Activated CD8-positive, alpha-beta memory T cell treated with anti-CD3 and anti-CD28 coated beads, Interleukin-2, amount 50 U/mL, for 1 hour (primary cell): ENCODE results near the gene ERGIC2.
A peak's percentile ranks its signal among the peaks of the same experiment; 100 is the strongest.
"Not testable (repeated sequence)": the region's sequence is repeated elsewhere in the genome, so short reads cannot be mapped to it uniquely, and the experiment has no call there.

ENCODE experiments used
- DNase-seq: peaks from one replicate; pipeline ENCODE4 v3.0.0-alpha.2; 2020; ENCODE audit errors: extremely low read depth

ERGIC2 gene

GRCh38 chr12:29380536-29381523, at the start of gene ERGIC2:
ERGIC2 (minus strand) TSS chr12:29381172; CDS start chr12:29371633, 9,539 bp downstream.
- DNase-seq, result peak; percentile 94

GRCh38 chr12:29430716-29431044, 49.7 kb upstream of the ERGIC2 start:
- no peak for DNase-seq

- DNase-seq, result no peak
Observed at GRCh38 chr12:29429999-29430715, 49.2 kb upstream of the ERGIC2 start.

- no peak for DNase-seq
Observed at GRCh38 chr12:29428633-29429032, 47.7 kb upstream of the ERGIC2 start.

GRCh38 chr12:29427964-29428363, 47.0 kb upstream of the ERGIC2 start:
- DNase-seq, result no peak

- DNase-seq, result no peak
Observed at GRCh38 chr12:29426498-29426897, 45.5 kb upstream of the ERGIC2 start.

GRCh38 chr12:29425722-29426121, 44.8 kb upstream of the ERGIC2 start:
- DNase-seq, result no peak

- DNase-seq, result no peak
Observed at GRCh38 chr12:29416748-29417147, 35.8 kb upstream of the ERGIC2 start.

GRCh38 chr12:29415111-29415510, 34.1 kb upstream of the ERGIC2 start:
- no peak for DNase-seq

- DNase-seq, result no peak
Observed at GRCh38 chr12:29414368-29414767, 33.4 kb upstream of the ERGIC2 start.

- DNase-seq, result no peak
Observed at GRCh38 chr12:29405561-29405960, 24.6 kb upstream of the ERGIC2 start.

GRCh38 chr12:29403991-29404390, 23.0 kb upstream of the ERGIC2 start:
- no peak for DNase-seq

- DNase-seq, result no peak
Observed at GRCh38 chr12:29402437-29402836, 21.5 kb upstream of the ERGIC2 start.

GRCh38 chr12:29398495-29398894, 17.5 kb upstream of the ERGIC2 start:
- DNase-seq, result no peak

GRCh38 chr12:29396774-29397173, 15.8 kb upstream of the ERGIC2 start:
- no peak for DNase-seq

- DNase-seq, result no peak
Observed at GRCh38 chr12:29395356-29395755, 14.4 kb upstream of the ERGIC2 start.

GRCh38 chr12:29390419-29390818, 9.4 kb upstream of the ERGIC2 start:
- DNase-seq, result not testable (repeated sequence)

GRCh38 chr12:29389295-29389919, 8.4 kb upstream of the ERGIC2 start:
- DNase-seq, result no peak

GRCh38 chr12:29386084-29386680, 5.2 kb upstream of the ERGIC2 start:
- not testable (repeated sequence) for DNase-seq

- not testable (repeated sequence) for DNase-seq
Observed at GRCh38 chr12:29385194-29385593, 4.2 kb upstream of the ERGIC2 start.

- DNase-seq, result no peak
Observed at GRCh38 chr12:29382251-29382650, 1.3 kb upstream of the ERGIC2 start.

GRCh38 chr12:29376118-29376517, 4.9 kb downstream of the ERGIC2 start:
- no peak for DNase-seq
